C4-2B (cell line): ENCODE measurements around the gene ADAMTSL1.

Experiments
- CTCF ChIP-seq: fragments of 450-650 bp; conservative IDR thresholded peaks from 2 replicates; pipeline ENCODE4 v1.5.1; 2017; ENCODE audit warnings: mild to moderate bottlenecking
- ZFX ChIP-seq: fragments of 450-650 bp; IDR thresholded peaks from 2 replicates; pipeline ENCODE4 v1.6.1; 2017

DNA sequence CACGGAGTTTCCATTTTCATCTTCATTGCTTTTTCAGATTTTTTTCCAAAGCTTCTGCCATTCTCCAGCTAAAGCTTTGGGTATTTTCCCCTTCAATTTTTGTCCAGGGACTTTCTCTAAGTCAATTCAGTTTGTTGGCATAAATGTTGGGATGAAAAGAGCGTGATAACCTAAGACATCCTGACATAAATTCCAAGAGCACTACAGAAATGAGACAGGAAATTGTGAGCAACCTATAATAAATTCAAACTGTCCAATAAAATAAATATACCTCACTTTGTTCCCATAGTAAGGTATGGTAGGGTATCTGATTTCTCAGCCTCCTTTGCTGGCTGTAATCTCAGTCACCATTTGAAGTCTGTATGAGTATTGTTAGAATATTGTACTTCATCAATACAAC is 8.4 kb downstream of the ADAMTSL1 start:
- no peak for TF ChIP-seq ZFX
- TF ChIP-seq CTCF: no peak
